ENCODE results near the gene ASTN1.

- TF ChIP-seq EZH2 (IDR thresholded peaks at IDR 0.05; ENCODE audit: borderline replicate concordance, low read length) = no peak
- TF ChIP-seq CTCF (conservative IDR thresholded peaks at IDR 0.05 in 1 of 2, IDR thresholded peaks at IDR 0.05 in 1 of 2; ENCODE audit: extremely low read depth in 1 of 2, insufficient read depth in 1 of 2, low read depth in 1 of 2, low read length in 2 of 2) = no peak
Measured at GRCh38 chr1:176809292-176809691, 355.2 kb downstream of the ASTN1 start.
